Mucosa of stomach (tissue), 1 donor: ENCODE results near the gene MAN1C1.
"Not testable (repeated sequence)": the region's sequence is repeated elsewhere in the genome, so short reads cannot be mapped to it uniquely, and the experiment has no call there.

Experiments
- H3K27me3 ChIP-seq: one replicate; pipeline ENCODE4 v1.7.0; 2013; ENCODE audit warnings: mild to moderate bottlenecking, low read length; ENCODE audit not compliant: control insufficient read depth, insufficient read depth
- H3K36me3 ChIP-seq: one replicate; pipeline ENCODE4 v1.7.0; 2013; ENCODE audit warnings: low read length; ENCODE audit not compliant: control insufficient read depth, insufficient read depth
- H3K4me1 ChIP-seq: one replicate; pipeline ENCODE4 v1.7.0; 2013; ENCODE audit warnings: mild to moderate bottlenecking, low read length; ENCODE audit not compliant: control insufficient read depth, insufficient read depth
- H3K4me3 ChIP-seq: one replicate; pipeline ENCODE4 v1.7.0; 2013; ENCODE audit warnings: low read length
- H3K9ac ChIP-seq: one replicate; pipeline ENCODE4 v1.7.0; 2013; ENCODE audit warnings: mild to moderate bottlenecking, low read length, moderate library complexity
- H3K9me3 ChIP-seq: one replicate; pipeline ENCODE4 v1.7.0; 2013; ENCODE audit warnings: mild to moderate bottlenecking, low read length, moderate library complexity; ENCODE audit not compliant: control insufficient read depth
- donor health status: Pancreatic carcinoma.

The MAN1C1 gene

GRCh38 chr1:25631750-25632485 lies 15.3 kb downstream of the MAN1C1 start:
- Histone ChIP-seq H3K4me3 (no peak overlapping the region), H3K4me1 (no peaks in the 10 kb centered on the region), H3K9me3 (no peaks in the 10 kb centered on the region), H3K27me3 (no peaks in the 10 kb centered on the region), H3K9ac (no peak overlapping the region), H3K36me3 (no peaks in the 10 kb centered on the region)

- no peaks in the 10 kb centered on the region for H3K36me3 ChIP-seq
- no peaks in the 10 kb centered on the region for H3K27me3 ChIP-seq
- no peaks in the 10 kb centered on the region for H3K4me1 ChIP-seq
- H3K4me3 ChIP-seq = no peak overlapping the region
- no peaks in the 10 kb centered on the region for H3K9me3 ChIP-seq
- no peak overlapping the region for H3K9ac ChIP-seq
Observed at GRCh38 chr1:25634066-25634465, 17.5 kb downstream of the MAN1C1 start.

- H3K9ac ChIP-seq = no peak overlapping the region
- no peaks in the 10 kb centered on the region for H3K9me3 ChIP-seq
- no peaks in the 10 kb centered on the region for H3K4me1 ChIP-seq
- H3K27me3 ChIP-seq = no peaks in the 10 kb centered on the region
- H3K4me3 ChIP-seq = no peak overlapping the region
- no peaks in the 10 kb centered on the region for H3K36me3 ChIP-seq
Observed at GRCh38 chr1:25634896-25635295, 18.3 kb downstream of the MAN1C1 start.

DNA sequence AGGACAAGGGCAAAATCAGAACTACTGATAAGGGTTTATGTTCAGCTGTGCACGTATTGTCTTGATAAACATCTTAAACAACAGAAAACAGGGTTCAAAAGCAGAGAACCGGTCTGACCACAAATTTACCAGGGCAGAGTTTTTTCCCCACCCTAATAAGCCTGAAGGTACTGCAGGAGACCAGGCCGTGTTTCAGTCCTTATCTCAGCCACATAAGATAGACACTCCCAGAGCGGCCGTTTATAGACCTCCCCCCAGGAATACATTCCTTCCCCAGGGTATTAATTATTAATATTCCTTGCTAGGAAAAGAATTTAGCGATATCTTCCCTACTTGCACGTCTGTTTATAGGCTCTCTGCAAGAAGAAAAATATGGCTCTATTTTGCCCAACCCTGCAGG lies 19.6 kb downstream of the MAN1C1 start:
- H3K4me1 ChIP-seq, H3K9ac ChIP-seq, H3K4me3 ChIP-seq, H3K9me3 ChIP-seq, H3K36me3 ChIP-seq, H3K27me3 ChIP-seq: not testable (repeated sequence)

DNA sequence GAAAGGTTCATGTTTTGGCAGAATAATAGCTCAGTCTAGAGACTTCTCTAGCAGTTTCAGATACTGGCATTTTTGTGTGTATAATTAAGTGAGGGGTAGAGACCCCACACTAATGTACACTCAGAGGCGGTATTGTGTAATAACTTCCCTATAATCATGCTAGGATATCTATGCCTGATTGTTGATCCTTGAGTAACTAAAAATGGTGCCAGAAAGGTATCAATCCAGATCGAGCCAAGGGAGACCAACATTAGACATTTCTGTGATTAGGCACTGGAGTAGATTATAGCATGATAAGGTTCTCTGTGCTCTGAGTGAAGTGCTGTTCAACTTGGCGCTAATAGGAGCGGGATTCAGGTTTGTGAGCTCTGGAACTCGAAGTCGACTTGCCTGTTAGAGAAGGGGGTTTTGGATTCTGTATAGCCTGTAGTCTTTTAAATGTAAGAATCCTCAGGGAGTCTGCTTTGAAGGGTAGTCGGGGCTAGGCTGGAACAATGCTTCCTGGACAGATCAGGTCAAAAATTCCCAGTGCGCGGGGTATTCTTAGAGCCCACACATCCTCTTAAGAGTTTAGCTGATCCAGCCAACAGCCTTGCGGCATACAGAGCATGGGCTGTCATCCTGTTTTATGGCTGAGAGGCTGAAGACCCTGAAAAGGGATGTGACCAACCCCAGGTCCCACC lies 24.2 kb downstream of the MAN1C1 start:
- Histone ChIP-seq H3K9ac (no peak overlapping the region), H3K4me1 (no peaks in the 10 kb centered on the region), H3K36me3 (no peaks in the 10 kb centered on the region), H3K4me3 (no peak overlapping the region), H3K9me3 (no peaks in the 10 kb centered on the region), H3K27me3 (no peaks in the 10 kb centered on the region)

DNA sequence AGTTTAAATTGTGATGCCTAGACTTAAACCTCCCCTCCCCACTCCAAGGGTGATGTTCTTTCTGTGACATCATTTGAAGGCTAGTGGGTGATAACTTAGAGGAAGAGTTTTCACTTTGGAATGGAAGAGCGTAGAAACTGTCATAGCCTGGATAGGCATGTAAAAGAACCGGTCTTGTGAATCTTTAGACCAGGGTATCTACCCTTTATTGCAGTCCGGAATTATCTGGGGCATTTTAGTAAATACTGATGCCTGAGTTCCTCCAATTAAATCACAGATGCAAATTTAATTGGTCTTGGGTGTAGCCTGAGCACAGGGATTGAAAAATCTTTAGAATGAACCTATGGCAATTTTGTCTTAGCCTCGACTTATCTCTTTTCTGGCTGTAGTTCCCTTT lies 24.7 kb downstream of the MAN1C1 start:
- Histone ChIP-seq H3K4me1 (no peaks in the 10 kb centered on the region), H3K9ac (no peak overlapping the region), H3K27me3 (no peaks in the 10 kb centered on the region), H3K4me3 (no peak overlapping the region), H3K9me3 (no peaks in the 10 kb centered on the region), H3K36me3 (no peaks in the 10 kb centered on the region)

- Histone ChIP-seq H3K4me3 (no peak overlapping the region), H3K9me3 (no peaks in the 10 kb centered on the region), H3K36me3 (no peaks in the 10 kb centered on the region), H3K4me1 (no peaks in the 10 kb centered on the region), H3K9ac (no peak overlapping the region), H3K27me3 (no peaks in the 10 kb centered on the region)
Observed at GRCh38 chr1:25641931-25642573, 25.5 kb downstream of the MAN1C1 start.

DNA sequence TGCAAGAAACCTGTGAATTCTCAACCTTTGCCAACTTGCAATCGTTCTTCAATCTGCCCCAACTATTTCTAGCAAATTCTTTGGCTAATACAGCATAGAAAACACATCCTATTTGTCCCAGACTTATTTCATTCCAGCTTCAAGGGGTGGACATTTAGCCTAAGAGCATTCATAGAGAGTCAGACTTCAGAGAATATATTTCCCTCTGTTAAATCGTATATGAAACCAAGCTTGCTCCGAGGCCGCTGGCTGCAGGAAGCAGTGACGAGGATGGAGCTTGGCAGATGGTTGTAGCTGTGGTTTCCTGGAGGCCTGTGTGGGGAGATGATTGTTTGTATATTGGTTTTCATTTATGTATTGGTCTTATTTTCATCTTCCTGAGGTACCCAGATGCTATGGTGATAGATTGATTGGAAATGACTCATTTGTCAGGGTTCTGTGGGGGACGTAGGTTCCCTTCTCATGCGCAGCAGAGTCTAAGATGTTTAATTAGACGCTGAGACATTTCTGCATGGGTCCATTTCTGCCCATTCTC lies 26.1 kb downstream of the MAN1C1 start:
- Histone ChIP-seq H3K36me3 (no peaks in the 10 kb centered on the region), H3K4me1 (no peaks in the 10 kb centered on the region), H3K4me3 (no peak overlapping the region), H3K9ac (no peak overlapping the region), H3K9me3 (no peaks in the 10 kb centered on the region), H3K27me3 (no peaks in the 10 kb centered on the region)

DNA sequence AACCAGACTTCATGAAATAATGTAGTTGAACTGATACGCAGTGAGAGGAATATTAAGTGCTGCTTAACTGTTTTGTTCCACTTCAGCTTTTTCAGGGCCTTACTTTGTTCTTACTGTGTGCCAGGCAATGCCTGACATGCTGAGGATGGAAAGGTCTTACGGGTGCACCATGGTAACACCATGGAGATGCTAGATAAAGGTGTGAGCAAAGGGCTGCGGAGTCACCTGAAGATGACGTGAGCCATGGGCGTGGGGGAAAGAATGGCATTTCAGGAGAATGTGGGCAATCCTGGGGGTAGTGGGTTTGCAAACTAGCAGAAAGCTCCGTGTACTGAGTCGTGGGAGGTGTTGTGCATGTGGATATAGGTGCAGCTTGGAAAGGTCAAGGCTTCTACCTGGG lies 27.3 kb downstream of the MAN1C1 start:
- Histone ChIP-seq H3K4me3 (no peak overlapping the region), H3K4me1 (no peaks in the 10 kb centered on the region)

DNA sequence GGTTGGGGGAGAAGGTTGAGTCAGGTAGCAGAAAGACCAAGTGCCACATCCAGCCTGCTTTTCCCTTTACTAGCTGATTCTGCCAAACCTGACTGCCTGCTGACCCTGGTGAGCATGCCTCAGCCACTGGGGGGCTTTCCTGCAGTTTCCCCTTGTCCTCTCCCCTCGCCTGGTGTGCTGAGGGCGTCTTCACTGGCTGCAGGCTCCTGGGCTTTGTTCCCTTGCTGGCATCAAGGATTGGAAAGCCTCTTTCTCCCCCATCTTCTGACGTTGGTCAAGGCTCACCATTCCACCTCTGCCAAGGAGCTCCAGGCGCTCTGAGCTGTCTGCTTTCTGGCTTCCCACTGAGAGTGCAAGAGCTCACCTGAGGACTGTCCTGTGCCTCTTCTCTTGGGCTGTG lies 28.4 kb downstream of the MAN1C1 start:
- Histone ChIP-seq H3K4me1 (no peaks in the 10 kb centered on the region), H3K4me3 (no peak overlapping the region), H3K9me3 (no peaks in the 10 kb centered on the region), H3K27me3 (no peaks in the 10 kb centered on the region), H3K36me3 (no peaks in the 10 kb centered on the region), H3K9ac (no peak overlapping the region)

More for the DNA sequence above, 27.3 kb downstream of the MAN1C1 start:
- Histone ChIP-seq H3K9ac (no peak overlapping the region), H3K36me3 (no peaks in the 10 kb centered on the region), H3K27me3 (no peaks in the 10 kb centered on the region), H3K9me3 (no peaks in the 10 kb centered on the region)

GRCh38 chr1:25645637-25646400 lies 29.2 kb downstream of the MAN1C1 start:
- Histone ChIP-seq H3K4me3 (no peak overlapping the region), H3K9ac (no peak overlapping the region), H3K4me1 (no peaks in the 10 kb centered on the region), H3K36me3 (no peaks in the 10 kb centered on the region), H3K27me3 (no peaks in the 10 kb centered on the region), H3K9me3 (no peaks in the 10 kb centered on the region)
